ACHN (cell line): ENCODE data around the gene CHRNA7.
"Not testable (repeated sequence)": the region's sequence is repeated elsewhere in the genome, so short reads cannot be mapped to it uniquely, and the experiment has no call there.

Experiments used
- DNase-seq: peaks from one replicate; pipeline ENCODE4 v3.0.0-alpha.2; 2015
- in situ Hi-C: cut with HindIII; loops from 2 replicates; pipeline ENCODE4 v1.10.0; 2017; ENCODE audit warnings: low sequenced_read_pairs, low pct_ligation_motif_present, low pct_unique_long_range_greater_than_20kb

Gene CHRNA7

DNA sequence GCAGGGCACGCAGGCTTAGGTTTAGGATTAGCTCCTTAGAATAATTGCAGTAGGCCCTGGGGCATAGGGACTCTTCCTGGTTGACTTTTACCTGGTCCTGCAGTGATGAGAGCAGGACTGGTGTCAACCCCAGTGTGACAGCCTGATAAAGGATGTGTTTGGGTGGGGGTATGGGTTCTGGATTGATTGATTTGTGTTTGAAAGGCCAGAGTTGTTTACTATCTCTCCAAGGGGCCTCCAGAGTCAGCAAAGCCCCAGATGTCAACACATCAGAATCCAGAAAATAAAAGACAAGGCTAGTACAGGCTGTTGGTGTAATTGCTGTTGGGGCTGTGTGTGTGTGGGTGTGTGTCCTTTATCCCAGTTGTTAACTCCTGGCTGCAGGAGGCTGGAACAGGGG, 122.3 kb downstream of the CHRNA7 start:
- DNase-seq: no peak
- in situ Hi-C loops: no loop called here

- DNase-seq, in situ Hi-C loops: not testable (repeated sequence)
Observed at GRCh38 chr15:32153868-32154623, 123.7 kb downstream of the CHRNA7 start.

GRCh38 chr15:32162143-32162542, 131.8 kb downstream of the CHRNA7 start:
- DNase-seq, in situ Hi-C loops: not testable (repeated sequence)

GRCh38 chr15:32164065-32164464, 133.8 kb downstream of the CHRNA7 start:
- in situ Hi-C loops, DNase-seq: not testable (repeated sequence)

DNA sequence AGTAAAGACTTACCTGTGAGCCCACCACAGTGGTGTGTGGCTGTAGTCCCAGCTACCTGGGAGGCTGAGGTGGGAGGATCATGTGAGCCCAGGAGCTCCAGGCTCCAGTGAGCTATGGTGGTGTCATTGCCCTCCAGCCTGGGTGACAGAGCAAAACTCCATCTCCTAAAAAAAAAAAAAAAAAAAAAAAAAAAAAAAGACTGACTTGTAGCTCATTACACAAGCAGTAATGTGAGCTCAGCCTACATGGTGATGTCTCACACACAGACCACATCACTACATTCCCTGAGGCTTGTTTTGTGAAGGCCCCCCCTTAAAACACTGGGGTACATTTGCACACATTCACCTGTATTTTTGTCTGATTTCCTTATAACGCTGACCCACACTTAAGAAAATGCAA, 134.4 kb downstream of the CHRNA7 start:
- in situ Hi-C loops: not testable (repeated sequence)

DNA sequence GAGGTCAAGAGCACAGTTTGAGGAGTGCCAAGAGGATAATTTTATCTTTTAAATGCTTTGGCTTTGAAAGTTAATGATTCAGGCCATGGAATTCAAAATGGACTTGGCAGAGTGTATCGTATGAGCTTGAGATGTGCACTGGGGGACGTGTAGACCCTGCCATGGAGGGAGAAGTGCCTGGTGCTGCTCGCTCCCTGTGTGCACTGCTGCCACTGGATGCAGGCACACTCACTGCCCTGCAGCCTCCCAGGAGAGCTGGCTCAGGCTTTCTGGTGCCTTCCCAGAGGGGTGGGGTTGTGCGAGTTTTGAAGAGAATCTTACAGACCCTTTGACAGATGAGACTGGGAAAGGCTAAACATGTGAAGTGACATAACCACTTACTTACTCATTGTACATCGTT, 135.5 kb downstream of the CHRNA7 start:
- DNase-seq, in situ Hi-C loops: not testable (repeated sequence)

More for the DNA sequence above, 134.4 kb downstream of the CHRNA7 start:
- not testable (repeated sequence) for DNase-seq

GRCh38 chr15:32166270-32166669, 136.0 kb downstream of the CHRNA7 start:
- DNase-seq: not testable (repeated sequence)

GRCh38 chr15:32167913-32168312, 137.6 kb downstream of the CHRNA7 start:
- DNase-seq, in situ Hi-C loops: not testable (repeated sequence)

More at GRCh38 chr15:32166270-32166669, 136.0 kb downstream of the CHRNA7 start:
- in situ Hi-C loops: not testable (repeated sequence)

DNA sequence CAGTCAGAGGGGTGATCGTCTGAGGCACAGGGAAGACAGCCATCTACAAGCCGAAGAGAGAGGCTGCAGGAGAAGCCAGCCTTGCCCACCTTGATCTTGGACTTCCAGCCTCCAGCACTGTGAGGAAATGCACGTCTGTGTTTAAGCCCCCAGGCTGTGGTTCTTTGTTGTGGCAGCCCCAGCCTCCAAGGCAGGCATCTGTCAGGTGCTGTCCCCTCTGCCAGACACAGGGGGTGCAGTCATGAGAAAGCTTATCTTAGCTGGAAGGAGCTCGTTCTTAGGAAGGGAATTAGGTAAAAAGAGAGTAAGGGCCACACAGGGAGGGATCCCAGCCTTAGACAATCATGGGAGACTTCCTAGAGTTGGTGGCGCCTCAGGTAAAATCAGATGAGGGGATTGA, 150.3 kb downstream of the CHRNA7 start:
- DNase-seq, in situ Hi-C loops: not testable (repeated sequence)

DNA sequence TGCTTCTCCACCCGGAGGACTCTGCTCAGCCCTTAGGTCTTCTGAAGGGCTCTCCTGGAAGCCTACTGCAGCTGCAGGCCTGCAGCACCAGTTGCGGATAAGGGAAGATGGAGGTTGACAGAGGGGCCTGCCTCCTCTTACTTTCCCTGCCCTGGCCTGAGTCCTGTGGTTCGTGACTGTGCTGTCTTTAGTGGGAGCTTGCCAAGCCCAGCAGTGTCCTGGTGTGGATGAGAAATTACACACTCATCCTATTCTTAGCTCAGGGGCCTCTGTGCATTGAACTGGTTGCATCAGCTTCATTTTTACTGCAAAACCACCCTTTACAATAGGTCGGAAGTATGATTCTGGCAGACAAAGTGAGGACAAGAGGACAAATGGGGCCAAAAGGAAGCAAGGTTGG, 163.5 kb downstream of the CHRNA7 start:
- in situ Hi-C loops, DNase-seq: not testable (repeated sequence)

GRCh38 chr15:32196206-32196605, 165.9 kb downstream of the CHRNA7 start:
- in situ Hi-C loops, DNase-seq: not testable (repeated sequence)

- in situ Hi-C loops, DNase-seq: not testable (repeated sequence)
Observed at GRCh38 chr15:32198938-32199337, 168.6 kb downstream of the CHRNA7 start.

DNA sequence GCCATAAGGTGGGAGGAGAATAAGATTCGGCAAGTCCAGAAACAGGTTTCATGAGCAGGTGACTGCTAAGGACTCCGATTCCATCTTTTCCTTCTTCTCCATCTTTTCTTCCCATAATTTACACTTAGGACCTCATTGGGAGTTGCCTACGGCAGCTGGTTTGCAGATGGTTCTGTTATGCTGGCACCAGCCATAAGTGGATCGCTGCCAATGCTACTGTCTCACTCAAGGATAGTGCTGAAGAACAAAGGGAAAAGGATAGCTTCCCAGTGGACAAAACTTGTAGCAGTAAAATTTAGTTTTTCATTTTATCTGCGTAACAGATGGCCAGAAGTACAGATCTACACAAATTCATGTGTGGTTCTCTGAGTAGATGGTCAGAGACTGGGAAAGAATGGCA, 178.8 kb downstream of the CHRNA7 start:
- DNase-seq: not testable (repeated sequence)

DNA sequence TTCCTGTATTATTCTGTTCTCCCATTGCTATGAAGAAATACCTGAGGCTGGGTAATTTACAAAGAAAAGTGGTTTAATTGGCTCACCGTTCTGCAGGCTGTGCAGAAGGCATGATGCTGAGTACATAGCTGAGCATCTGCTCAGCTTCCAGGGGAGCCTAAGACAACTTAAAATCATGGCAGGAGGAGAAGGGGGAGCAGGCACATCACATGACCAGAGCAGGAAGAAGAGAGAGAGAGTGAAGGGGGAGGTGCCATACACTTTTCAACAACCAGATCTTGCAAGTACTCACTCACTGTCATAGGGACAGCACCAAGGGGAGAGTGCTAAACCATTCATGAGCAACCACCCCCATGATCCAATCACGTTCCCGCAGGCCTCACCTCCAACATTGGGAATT, 188.4 kb downstream of the CHRNA7 start:
- DNase-seq: no peak
- in situ Hi-C loops: no loop called here

More for the DNA sequence above, 178.8 kb downstream of the CHRNA7 start:
- in situ Hi-C loops: not testable (repeated sequence)
